IgD-negative memory B cell (primary cell): Measurements from ENCODE around the gene CNDP1. TPM values are rescaled to one million over a fixed set of nuclear protein-coding genes. Genes with fewer than 3 reads are reported as not detected.

Experiments
- polyA plus RNA-seq: library from polyadenylated mRNA; unstranded; fragments of 300-500 nt; fragmentation: Illumina TruSeq; gene quantifications from one replicate; pipeline ENCODE4 v1.2.3, GENCODE V29; 2021

CNDP1 gene
- polyA plus RNA-seq, 1 donor from 2014 or later, result not detected

Other genes starting within 250 kb of the CNDP1 start
- gene CYB5A, start 242.5 kb upstream of the CNDP1 start, polyA plus RNA-seq, result 61.4 TPM
- gene C18orf63, start 218.7 kb upstream of the CNDP1 start, polyA plus RNA-seq, result not detected
- gene DIPK1C, start 77.2 kb upstream of the CNDP1 start, polyA plus RNA-seq, result not detected
- 179 TPM for gene CNDP2, start 38.1 kb upstream of the CNDP1 start, polyA plus RNA-seq
- gene ZNF407, start 63.4 kb downstream of the CNDP1 start, polyA plus RNA-seq, result 3.8 TPM